Chondrocyte (in vitro differentiated cells): ENCODE results near the gene ZNF740. TPM values are rescaled to one million over a fixed set of nuclear protein-coding genes. Genes with fewer than 3 reads are reported as not detected.

Experiments
- DNase-seq: peaks from one replicate; pipeline ENCODE4 v3.0.0; 2021; ENCODE audit warnings: mixed read lengths, low spot score
- H3K27ac Mint-ChIP-seq: one replicate; pipeline ENCODE4 v1.8.0; 2021; ENCODE audit warnings: mild to moderate bottlenecking, moderate library complexity, mixed read lengths; ENCODE audit not compliant: unreplicated experiment
- H3K27me3 Mint-ChIP-seq: 2 replicates; pipeline ENCODE4 v1.8.0; 2021; ENCODE audit warnings: low read depth, mixed read lengths
- H3K36me3 Mint-ChIP-seq: 2 replicates; pipeline ENCODE4 v1.8.0; 2021; ENCODE audit warnings: low read depth, mixed read lengths
- H3K4me1 Mint-ChIP-seq: 2 replicates; pipeline ENCODE4 v1.8.0; 2021; ENCODE audit warnings: low read depth, mild to moderate bottlenecking, mixed read lengths
- H3K4me3 Mint-ChIP-seq: one replicate; pipeline ENCODE4 v1.8.0; 2021; ENCODE audit warnings: mild to moderate bottlenecking, moderate library complexity, mixed read lengths; ENCODE audit not compliant: unreplicated experiment
- H3K9me3 Mint-ChIP-seq: 2 replicates; pipeline ENCODE4 v1.8.0; 2021; ENCODE audit warnings: low read depth, mixed read lengths
- total RNA-seq: library from RNA; stranded (reverse); gene quantifications from 3 replicates; pipeline ENCODE4 v1.2.1, GENCODE V29; 2021
- TF ChIP-seq, protein P1 (sequence below): fragments of 200-600 bp; sonication (generic); IDR thresholded peaks from 2 replicates; pipeline ENCODE4 v1.5.0; 2021; ENCODE audit warnings: antibody characterized with exemption, mild to moderate bottlenecking, moderate library complexity

ZNF740 gene
- total RNA-seq, 1 donor from 2014 or later, result 36.7 TPM

DNA sequence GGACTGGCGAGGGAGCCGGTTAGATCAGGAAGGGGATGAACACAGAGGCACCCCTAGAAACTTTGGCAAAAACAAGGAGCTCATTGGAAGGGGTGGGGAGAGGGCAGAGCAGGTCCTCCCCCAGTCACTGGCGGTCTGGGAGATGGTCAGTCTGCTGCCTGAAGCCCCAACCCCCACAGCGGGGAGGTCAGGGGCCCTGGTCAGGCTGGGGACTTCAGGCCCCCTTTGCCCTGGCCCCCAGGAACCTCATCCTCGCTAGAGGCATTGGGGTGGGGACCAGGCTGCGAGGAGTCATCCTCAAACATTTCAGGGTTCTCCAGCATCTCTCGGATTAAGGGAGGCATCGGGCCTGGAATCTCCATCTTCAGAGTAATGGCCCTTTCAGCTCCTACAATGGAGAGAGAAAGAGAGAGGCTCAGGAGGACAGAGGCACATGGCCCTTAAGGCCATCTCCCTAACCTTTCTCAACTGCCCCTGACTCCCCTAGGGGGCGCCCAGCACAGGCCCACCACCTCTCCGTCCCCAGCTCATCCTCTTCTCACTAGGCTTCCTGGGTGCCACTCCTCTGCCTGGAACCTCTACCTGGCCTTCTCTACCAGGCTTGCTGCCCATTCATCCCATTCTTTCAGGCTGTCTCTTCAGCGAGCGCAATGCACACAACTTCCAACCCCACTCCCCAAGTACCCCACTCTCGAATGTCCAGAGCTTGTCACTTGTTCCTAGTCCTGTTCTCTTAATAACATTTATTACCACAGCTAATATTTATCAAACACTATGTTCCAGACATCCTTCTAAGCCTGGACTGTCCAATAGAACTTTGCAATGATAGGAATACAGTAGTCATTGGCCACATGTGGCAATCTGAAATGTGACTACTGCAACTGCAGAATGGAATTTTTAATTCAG is 31.2 kb downstream of the ZNF740 start:
- peaks cover 14% of the 10 kb centered on the region for H3K36me3 Mint-ChIP-seq
- TF ChIP-seq, protein P1, sequence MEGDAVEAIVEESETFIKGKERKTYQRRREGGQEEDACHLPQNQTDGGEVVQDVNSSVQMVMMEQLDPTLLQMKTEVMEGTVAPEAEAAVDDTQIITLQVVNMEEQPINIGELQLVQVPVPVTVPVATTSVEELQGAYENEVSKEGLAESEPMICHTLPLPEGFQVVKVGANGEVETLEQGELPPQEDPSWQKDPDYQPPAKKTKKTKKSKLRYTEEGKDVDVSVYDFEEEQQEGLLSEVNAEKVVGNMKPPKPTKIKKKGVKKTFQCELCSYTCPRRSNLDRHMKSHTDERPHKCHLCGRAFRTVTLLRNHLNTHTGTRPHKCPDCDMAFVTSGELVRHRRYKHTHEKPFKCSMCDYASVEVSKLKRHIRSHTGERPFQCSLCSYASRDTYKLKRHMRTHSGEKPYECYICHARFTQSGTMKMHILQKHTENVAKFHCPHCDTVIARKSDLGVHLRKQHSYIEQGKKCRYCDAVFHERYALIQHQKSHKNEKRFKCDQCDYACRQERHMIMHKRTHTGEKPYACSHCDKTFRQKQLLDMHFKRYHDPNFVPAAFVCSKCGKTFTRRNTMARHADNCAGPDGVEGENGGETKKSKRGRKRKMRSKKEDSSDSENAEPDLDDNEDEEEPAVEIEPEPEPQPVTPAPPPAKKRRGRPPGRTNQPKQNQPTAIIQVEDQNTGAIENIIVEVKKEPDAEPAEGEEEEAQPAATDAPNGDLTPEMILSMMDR, result peak; percentile 55
- peaks cover 11% of the 10 kb centered on the region for H3K4me1 Mint-ChIP-seq
- DNase-seq, result no peak
- no peak overlapping the region for H3K4me3 Mint-ChIP-seq
- no peaks in the 10 kb centered on the region for H3K9me3 Mint-ChIP-seq
- H3K27ac Mint-ChIP-seq, result no peak overlapping the region
- no peaks in the 10 kb centered on the region for H3K27me3 Mint-ChIP-seq

DNA sequence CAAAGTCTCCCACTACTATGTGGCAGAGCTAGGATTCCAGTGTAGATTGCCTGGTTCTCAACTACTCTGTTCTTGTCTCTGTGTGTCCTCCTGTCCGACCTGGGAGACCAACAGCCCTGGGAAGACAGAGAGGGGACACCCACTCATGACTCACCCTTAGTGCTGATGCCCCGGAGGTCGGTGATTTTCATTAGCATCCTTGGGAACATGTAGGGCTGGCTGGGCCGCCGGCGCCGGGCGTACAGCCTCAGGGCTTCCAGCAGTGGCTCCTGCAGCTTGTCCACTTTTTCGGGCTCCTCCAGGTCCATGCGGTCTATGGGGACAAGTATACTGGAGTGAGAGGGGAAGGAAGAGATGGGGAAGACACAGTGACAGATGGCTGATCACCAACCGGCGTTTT is 32.4 kb downstream of the ZNF740 start:
- no peak overlapping the region for H3K27ac Mint-ChIP-seq
- peaks cover 15% of the 10 kb centered on the region for H3K4me1 Mint-ChIP-seq
- H3K27me3 Mint-ChIP-seq, result no peaks in the 10 kb centered on the region
- H3K4me3 Mint-ChIP-seq, result no peak overlapping the region
- DNase-seq, result no peak
- H3K36me3 Mint-ChIP-seq, result peaks cover 14% of the 10 kb centered on the region
- TF ChIP-seq, protein P1, result no peak
- H3K9me3 Mint-ChIP-seq, result no peaks in the 10 kb centered on the region

DNA sequence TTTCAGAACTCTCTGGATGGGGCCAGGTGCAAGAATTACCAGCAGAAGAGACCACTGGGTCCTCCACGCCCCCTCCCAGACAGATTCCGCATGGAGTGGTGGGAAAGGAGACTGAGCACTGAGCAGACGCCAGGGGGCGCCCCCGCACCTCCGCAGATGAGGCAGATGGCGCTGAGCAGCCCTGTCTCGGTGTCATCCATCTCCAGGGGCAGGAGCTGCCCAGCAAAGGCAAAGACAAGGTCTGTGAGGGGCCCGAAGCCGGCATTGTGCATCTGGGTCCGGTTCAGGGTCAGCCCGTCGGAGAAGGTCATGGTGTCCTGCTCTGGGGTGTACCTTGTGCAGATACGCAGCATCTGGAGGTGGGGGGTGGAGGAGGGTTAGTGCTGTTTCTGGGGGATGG is 32.8 kb downstream of the ZNF740 start:
- Mint-ChIP-seq H3K9me3 (no peaks in the 10 kb centered on the region), H3K27me3 (no peaks in the 10 kb centered on the region), H3K36me3 (peaks cover 14% of the 10 kb centered on the region), H3K4me1 (peaks cover 18% of the 10 kb centered on the region), H3K27ac (no peak overlapping the region), H3K4me3 (no peak overlapping the region)
- TF ChIP-seq, protein P1, result peak; percentile 94
- DNase-seq, result no peak

DNA sequence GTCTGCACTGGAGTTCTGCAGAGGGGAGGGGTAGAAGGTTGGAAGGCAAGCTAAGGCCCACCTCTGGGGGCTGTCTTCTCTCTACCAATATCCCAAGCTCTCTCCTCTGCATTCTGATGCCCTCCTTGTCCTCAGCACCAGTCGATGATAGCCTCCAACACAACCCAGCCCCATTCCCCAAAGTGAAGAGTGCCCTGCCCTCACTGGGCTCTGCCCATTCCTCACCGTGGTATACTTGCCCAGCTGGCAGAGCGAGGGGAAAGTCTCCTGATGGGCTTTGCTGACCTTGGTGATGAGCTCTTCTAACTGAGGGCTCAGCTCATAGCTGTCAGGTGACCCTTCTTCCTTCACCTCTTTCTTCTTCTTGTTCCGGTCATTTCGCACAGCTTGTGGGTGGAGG is 33.7 kb downstream of the ZNF740 start:
- no peaks in the 10 kb centered on the region for H3K9me3 Mint-ChIP-seq
- TF ChIP-seq, protein P1, result no peak
- peaks cover 23% of the 10 kb centered on the region for H3K4me1 Mint-ChIP-seq
- peaks cover 14% of the 10 kb centered on the region for H3K36me3 Mint-ChIP-seq
- no peaks in the 10 kb centered on the region for H3K27me3 Mint-ChIP-seq
- H3K27ac Mint-ChIP-seq, result no peak overlapping the region
- no peak for DNase-seq
- H3K4me3 Mint-ChIP-seq, result no peak overlapping the region

DNA sequence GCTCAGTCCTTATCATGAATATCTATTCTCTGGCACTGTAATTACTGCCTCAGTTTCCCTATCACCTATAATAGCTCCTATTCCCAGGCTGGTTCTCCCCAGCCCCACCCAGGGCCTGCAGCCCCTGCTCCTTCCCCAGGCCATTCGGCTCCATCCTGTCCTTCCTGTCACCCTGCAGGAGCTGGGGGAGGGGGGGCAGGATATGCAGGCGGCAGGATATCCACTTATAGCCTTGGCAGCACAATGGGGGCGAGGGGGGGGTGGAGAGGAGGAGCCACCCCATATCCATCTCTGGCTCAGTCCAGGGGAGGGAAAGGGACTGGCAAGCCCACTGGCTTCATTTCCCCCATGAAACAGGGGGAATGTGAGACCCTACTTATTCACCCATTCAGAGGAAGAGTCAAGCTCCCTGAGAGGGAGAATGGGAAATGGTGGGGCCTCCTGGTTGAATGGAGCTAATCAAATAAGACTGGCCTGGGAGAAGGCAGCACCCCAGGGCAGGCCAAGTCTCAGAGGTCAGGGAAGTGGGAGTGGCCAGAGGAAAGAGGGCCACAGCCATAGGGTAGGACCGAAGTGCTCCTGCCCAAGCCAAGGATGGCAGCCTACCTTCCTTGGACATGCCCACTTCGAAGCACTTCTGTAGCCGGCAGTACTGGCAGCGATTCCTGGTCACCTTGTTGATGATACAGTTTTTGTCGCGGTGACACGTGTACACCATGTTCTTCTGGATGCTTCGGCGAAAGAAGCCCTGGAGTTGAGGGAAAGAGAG is 34.3 kb downstream of the ZNF740 start:
- H3K9me3 Mint-ChIP-seq, result no peaks in the 10 kb centered on the region
- peaks cover 14% of the 10 kb centered on the region for H3K36me3 Mint-ChIP-seq
- no peaks in the 10 kb centered on the region for H3K27me3 Mint-ChIP-seq
- DNase-seq, result no peak
- TF ChIP-seq, protein P1, result no peak
- peaks cover 29% of the 10 kb centered on the region for H3K4me1 Mint-ChIP-seq
- H3K27ac Mint-ChIP-seq, result no peak overlapping the region
- H3K4me3 Mint-ChIP-seq, result no peak overlapping the region
